K562 (cell line): Measurements from ENCODE around the gene COG2. TPM values are rescaled to one million over a fixed set of nuclear protein-coding genes. Genes with fewer than 3 reads are reported as not detected.

Experiments used
- ATAC-seq: fragments of 200-7000 bp; cut with Tn5 transposase; 3 replicates; pipeline ENCODE4 v1.9.1; 2020; ENCODE audit warnings: moderate library complexity
- BruUV-seq: library from RNA; stranded (reverse); fragments of 400-500 nt; replicated peaks from 2 replicates; lab custom pipeline; 2021; lab: Mats Ljungman, UMichigan
- CTCF ChIA-PET: fragments of 300-600 bp; formaldehyde crosslinking; extraction: SDS; loops from one replicate; lab custom pipeline; 2021; ENCODE audit warnings: low intra/inter-chr PET ratio; lab: Yijun Ruan, JAX
- POLR2A ChIA-PET: fragments of 300-600, 350-650 bp; sonication (Branson Sonifier 250); formaldehyde crosslinking; extraction: SDS; loops from one replicate; lab custom pipeline; 2021; ENCODE audit warnings: antibody characterized with exemption, inconsistent platforms; lab: Yijun Ruan, JAX
- DNase-seq, 4 experiments: peaks; one replicate each; pipeline versions ENCODE4 v3.0.0 to v3.0.0-alpha.2; 2011 to 2018; ENCODE audit warnings: low spot score in 3 of 4, mixed read lengths in 3 of 4; ENCODE audit errors: extremely low read depth in 1 of 4
- FAIRE-seq: peaks from 2 replicates; lab custom pipeline; 2011; peaks lifted over from hg19 to GRCh38; lab: Jason Lieb, UNC
- H2AFZ ChIP-seq: 2 replicates; pipeline ENCODE4 v1.6.0; 2011; ENCODE audit warnings: low read depth, low read length, control low read depth, inconsistent platforms
- H3K27ac ChIP-seq: fragments of 200-600 bp; 3 replicates; pipeline ENCODE4 v1.8.0; 2011; ENCODE audit warnings: low read depth, mild to moderate bottlenecking, control low read depth, inconsistent platforms, low read length, moderate library complexity, mixed read lengths; ENCODE audit errors: extremely low read depth
- H3K27me3 ChIP-seq, 2 experiments: fragments of 300-600 bp in 1 of 2; 2 replicates in 1 of 2; 3 replicates in 1 of 2; pipeline versions ENCODE4 v1.6.0 to v1.8.0; 2011; ENCODE audit warnings: inconsistent platforms in 2 of 2, low read length in 2 of 2, mild to moderate bottlenecking in 1 of 2, mixed read lengths in 1 of 2, moderate library complexity in 1 of 2; ENCODE audit not compliant: control insufficient read depth in 2 of 2, insufficient read depth in 2 of 2
- H3K36me3 ChIP-seq: fragments of 300-600 bp; 3 replicates; pipeline ENCODE4 v1.8.0; 2011; ENCODE audit warnings: mild to moderate bottlenecking, low read length, inconsistent platforms; ENCODE audit not compliant: control insufficient read depth, insufficient read depth
- H3K4me1 ChIP-seq, 2 experiments: fragments of 200-600 bp in 1 of 2; replicated peaks in 1 of 2; 2 replicates in 1 of 2; 3 replicates in 1 of 2; pipeline versions ENCODE4 v1.5.1 to v1.8.0; 2011; ENCODE audit warnings: inconsistent platforms in 2 of 2, low read length in 2 of 2, mild to moderate bottlenecking in 1 of 2, mixed read lengths in 1 of 2, moderate library complexity in 1 of 2; ENCODE audit not compliant: control insufficient read depth in 2 of 2, insufficient read depth in 2 of 2
- H3K4me2 ChIP-seq: 2 replicates; pipeline ENCODE4 v1.6.1; 2011; ENCODE audit warnings: low read length, control low read depth, inconsistent platforms, mixed read lengths; ENCODE audit not compliant: insufficient read depth
- H3K4me3 ChIP-seq: fragments of 200-600 bp; sonication (generic), shearing (Covaris generic); 2 replicates; pipeline ENCODE4 v1.5.1; 2016; ENCODE audit warnings: control low read depth, inconsistent platforms
- H3K79me2 ChIP-seq: fragments of 200-600 bp; 3 replicates; pipeline ENCODE4 v1.8.0; 2011; ENCODE audit warnings: low read length, inconsistent platforms; ENCODE audit not compliant: control insufficient read depth, insufficient read depth
- H3K9ac ChIP-seq, 2 experiments: 2 replicates each; pipeline versions ENCODE4 v1.6.0 to v1.6.1; 2011; ENCODE audit warnings: low read depth in 2 of 2, low read length in 2 of 2, control low read depth in 1 of 2, inconsistent platforms in 1 of 2, mild to moderate bottlenecking in 1 of 2, mixed read lengths in 1 of 2; ENCODE audit not compliant: insufficient read depth in 1 of 2
- H3K9me1 ChIP-seq: one replicate; pipeline ENCODE4 v1.6.0; 2011; ENCODE audit warnings: inconsistent platforms, mild to moderate bottlenecking, low read length, moderate library complexity; ENCODE audit not compliant: control insufficient read depth, insufficient read depth
- H3K9me3 ChIP-seq: replicated peaks from 2 replicates; pipeline ENCODE4 v1.5.1; 2011; ENCODE audit warnings: low read depth, low read length, inconsistent platforms; ENCODE audit not compliant: control insufficient read depth, insufficient read depth
- H4K20me1 ChIP-seq: replicated peaks from 2 replicates; pipeline ENCODE4 v1.6.1; 2011; ENCODE audit warnings: low read length, inconsistent platforms, mixed read lengths; ENCODE audit not compliant: control insufficient read depth, insufficient read depth
- ATF6 ChIP-seq: sonication (generic); formaldehyde crosslinking; IDR thresholded peaks from 2 replicates; pipeline ENCODE4 v1.4.0; 2020; ENCODE audit warnings: mild to moderate bottlenecking, missing genetic modification reagents
- CAMTA2 ChIP-seq: fragments of 250-450 bp; sonication (Bioruptor Pico); conservative IDR thresholded peaks from 2 replicates; pipeline ENCODE4 v1.5.1; 2022
- CC2D1A ChIP-seq: fragments of 450-650 bp; IDR thresholded peaks from 2 replicates; pipeline ENCODE4 v1.6.1; 2017; ENCODE audit warnings: mild to moderate bottlenecking
- CTCF ChIP-seq, 3 experiments: IDR thresholded peaks in 2 of 3; conservative IDR thresholded peaks in 1 of 3; 2 replicates each; pipeline ENCODE4 v1.5.1; 2011 to 2012; ENCODE audit warnings: low read length in 3 of 3, mild to moderate bottlenecking in 3 of 3, control low read depth in 2 of 3, improper control_type of control experiment in 1 of 3, inconsistent platforms in 1 of 3, low read depth in 1 of 3, mixed read lengths in 1 of 3, moderate library complexity in 1 of 3; ENCODE audit not compliant: insufficient read depth in 2 of 3
- MTA3 ChIP-seq: fragments of 450-650 bp; formaldehyde crosslinking; IDR thresholded peaks from 2 replicates; pipeline ENCODE4 v1.6.1; 2017; ENCODE audit warnings: mild to moderate bottlenecking, borderline replicate concordance
- NFIX ChIP-seq: fragments of 250-450 bp; sonication (Bioruptor Pico); IDR thresholded peaks from 2 replicates; pipeline ENCODE4 v1.4.0; 2020; ENCODE audit warnings: low read depth, mild to moderate bottlenecking, moderate library complexity
- NFRKB ChIP-seq: fragments of 450-650 bp; IDR thresholded peaks from 2 replicates; pipeline ENCODE4 v1.6.1; 2016; ENCODE audit warnings: low read depth
- RBM17 ChIP-seq: fragments of 200-400 bp; formaldehyde crosslinking; IDR thresholded peaks from 2 replicates; pipeline ENCODE4 v1.6.1; 2017; ENCODE audit warnings: low read depth, mild to moderate bottlenecking, low read length, borderline replicate concordance
- ZBTB2 ChIP-seq: fragments of 450-650 bp; IDR thresholded peaks from 2 replicates; pipeline ENCODE4 v1.6.1; 2016; ENCODE audit warnings: antibody characterized with exemption
- ZMIZ1 ChIP-seq, 2 experiments: fragments of 150-350 bp in 1 of 2; IDR thresholded peaks; 2 replicates each; pipeline ENCODE4 v1.6.1; 2012 to 2016; ENCODE audit warnings: low read depth in 2 of 2, low read length in 2 of 2, mild to moderate bottlenecking in 1 of 2, moderate library complexity in 1 of 2
- ZSCAN32 ChIP-seq: fragments of 450-650 bp; formaldehyde crosslinking; IDR thresholded peaks from 2 replicates; pipeline ENCODE4 v1.4.0; 2020; ENCODE audit warnings: mild to moderate bottlenecking, moderate library complexity
- WGBS: fragments of 100-300 bp; shearing (Covaris generic); methylation state at CpG from one replicate; pipeline ENCODE4 v1.1.6; 2016; ENCODE audit warnings: low coverage, mixed read lengths; ENCODE audit not compliant: insufficient coverage; ENCODE audit errors: missing lambda C conversion rate; 5-methylcytosine and 5-hydroxymethylcytosine counted together
- in situ Hi-C: fragments of 300-500 bp; cut with MboI; formaldehyde crosslinking; loops from 4 replicates; pipeline ENCODE4 v1.15.0; 2018; ENCODE audit warnings: inconsistent platforms, mixed read lengths
- intact Hi-C: fragments of 100-400 bp; cut with micrococcal nuclease; formaldehyde crosslinking; loops from 2 replicates; pipeline ENCODE4 v1.14.2; 2022
- polyA plus RNA-seq, 8 experiments: library from polyadenylated mRNA; depleted of rRNA in 4 of 8; stranded (reverse) in 5 of 8; unstranded in 3 of 8; fragments of >200 nt; fragmentation: Nextera tagmentation in 2 of 8; fragmentation: Illumina TruSeq in 1 of 8; extraction: Ambion mirVana in 2 of 8; extraction: Trizol in 1 of 8; gene quantifications; 2 replicates each; pipeline versions ENCODE4 v1.2.1 to v1.2.3, GENCODE V29; 2011 to 2014; ENCODE audit warnings: inconsistent platforms in 1 of 8, missing spikeins in 1 of 8
- total RNA-seq, 7 experiments: library from RNA; depleted of rRNA in 6 of 7; stranded (reverse); fragments of >200 nt in 6 of 7; fragmentation: Illumina TruSeq in 2 of 7; extraction: Trizol in 2 of 7; gene quantifications; 2 replicates each; pipeline versions ENCODE4 v1.2.1 to v1.2.3, GENCODE V29; 2011 to 2021; ENCODE audit warnings: low replicate concordance in 1 of 7

COG2 gene
- total and polyA plus RNA-seq, 9 of the 15 experiments (the other 6 are each of a cell fraction or from before 2014, with no cell fraction given), result 22.0 to 51.7 (median 33.3) TPM

GRCh38 chr1:230627767-230628166 is 14.5 kb upstream of the COG2 start:
- Histone ChIP-seq H3K4me2 (no peak overlapping the region), H3K4me3 (no peak overlapping the region), H3K27ac (no peak overlapping the region), H3K9me3 (no peaks in the 10 kb centered on the region), H3K36me3 (no peaks in the 10 kb centered on the region), H3K27me3 (peaks cover 15 to 32% of the 10 kb centered on the region in 2 experiments), H4K20me1 (no peaks in the 10 kb centered on the region), H2AFZ (no peak overlapping the region), H3K79me2 (no peaks in the 10 kb centered on the region), H3K9me1 (no peaks in the 10 kb centered on the region), H3K4me1 (no peaks in the 10 kb centered on the region; a peak in 1 of 5 replicates), H3K9ac (no peak overlapping the region)
- FAIRE-seq, result peak; percentile 42
- no TSS peak for BruUV-seq
- no peak for DNase-seq
- ChIA-PET POLR2A (interaction anchor here (0.6 kb wide), 1 partner anchor 1166 kb away, joined by 3 read pairs; no protein-coding TSS in a partner anchor), CTCF (no interaction called here)
- 0% methylated on average over 2 of the region's 2 CpGs for WGBS
- in situ Hi-C loops, result no loop called here
- intact Hi-C loops, result no loop called here
- ATAC-seq, result no peak
- no peak for TF ChIP-seq CC2D1A
- TF ChIP-seq CTCF (IDR thresholded peaks at IDR 0.05 in 2 of 3, conservative IDR thresholded peaks at IDR 0.05 in 1 of 3; ENCODE audit: insufficient read depth in 2 of 3, low read depth in 1 of 3, low read length in 3 of 3), result no peak
- TF ChIP-seq CAMTA2 (CRISPR knock-in tag), result no peak
- TF ChIP-seq ATF6 (CRISPR knock-in tag), result no peak
- no peak for TF ChIP-seq RBM17
- no peak for TF ChIP-seq NFRKB
- no peak for TF ChIP-seq NFIX
- TF ChIP-seq ZBTB2, result no peak
- no peak for TF ChIP-seq ZMIZ1 (IDR thresholded peaks at IDR 0.05; ENCODE audit: low read depth in 2 of 2, low read length in 2 of 2)
- TF ChIP-seq MTA3, result no peak
- TF ChIP-seq ZSCAN32 (CRISPR knock-in tag), result no peak
